ENCODE data around the gene MCF2L. TPM values are rescaled to one million over a fixed set of nuclear protein-coding genes. Genes with fewer than 3 reads are reported as not detected.

MCF2L gene
- total RNA-seq, 1 donor from 2014 or later, result 16.5 TPM

DNA sequence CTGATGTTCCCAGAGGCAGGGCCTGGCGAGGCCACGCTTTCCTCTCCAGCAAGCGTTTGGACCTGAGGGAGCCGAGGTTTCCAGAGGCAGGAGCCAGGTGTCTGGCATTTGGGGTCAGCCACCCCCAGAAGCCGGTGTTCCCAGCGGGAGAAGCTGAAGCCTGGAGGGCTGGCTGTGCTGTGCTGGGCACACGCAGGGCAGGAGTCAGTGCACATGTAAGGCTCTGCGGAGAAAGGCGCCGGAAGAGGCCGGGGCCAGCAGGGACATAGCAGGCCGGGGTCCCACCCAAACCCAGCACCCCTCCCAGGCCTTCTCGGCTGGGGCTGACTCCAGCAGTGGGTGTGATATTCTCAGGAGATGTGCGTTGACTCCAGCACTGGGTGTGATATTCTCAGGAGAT is 31.6 kb downstream of the MCF2L start:
- H3K27ac Mint-ChIP-seq (ENCODE audit: unreplicated experiment), result no peak overlapping the region
- H3K9me3 Mint-ChIP-seq (ENCODE audit: unreplicated experiment), result no peaks in the 10 kb centered on the region
- H3K4me1 Mint-ChIP-seq (ENCODE audit: unreplicated experiment), result peaks cover 6% of the 10 kb centered on the region
- peaks cover 31% of the 10 kb centered on the region for H3K27me3 Mint-ChIP-seq (ENCODE audit: unreplicated experiment)
- DNase-seq (ENCODE audit: low spot score), result no peak
- TF ChIP-seq, protein P1, sequence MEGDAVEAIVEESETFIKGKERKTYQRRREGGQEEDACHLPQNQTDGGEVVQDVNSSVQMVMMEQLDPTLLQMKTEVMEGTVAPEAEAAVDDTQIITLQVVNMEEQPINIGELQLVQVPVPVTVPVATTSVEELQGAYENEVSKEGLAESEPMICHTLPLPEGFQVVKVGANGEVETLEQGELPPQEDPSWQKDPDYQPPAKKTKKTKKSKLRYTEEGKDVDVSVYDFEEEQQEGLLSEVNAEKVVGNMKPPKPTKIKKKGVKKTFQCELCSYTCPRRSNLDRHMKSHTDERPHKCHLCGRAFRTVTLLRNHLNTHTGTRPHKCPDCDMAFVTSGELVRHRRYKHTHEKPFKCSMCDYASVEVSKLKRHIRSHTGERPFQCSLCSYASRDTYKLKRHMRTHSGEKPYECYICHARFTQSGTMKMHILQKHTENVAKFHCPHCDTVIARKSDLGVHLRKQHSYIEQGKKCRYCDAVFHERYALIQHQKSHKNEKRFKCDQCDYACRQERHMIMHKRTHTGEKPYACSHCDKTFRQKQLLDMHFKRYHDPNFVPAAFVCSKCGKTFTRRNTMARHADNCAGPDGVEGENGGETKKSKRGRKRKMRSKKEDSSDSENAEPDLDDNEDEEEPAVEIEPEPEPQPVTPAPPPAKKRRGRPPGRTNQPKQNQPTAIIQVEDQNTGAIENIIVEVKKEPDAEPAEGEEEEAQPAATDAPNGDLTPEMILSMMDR (IDR thresholded peaks at IDR 0.05; ENCODE audit: unreplicated experiment), result no peak
- H3K4me3 Mint-ChIP-seq (ENCODE audit: unreplicated experiment), result no peak overlapping the region
- H3K36me3 Mint-ChIP-seq (ENCODE audit: low read depth, unreplicated experiment), result peaks cover 2% of the 10 kb centered on the region

DNA sequence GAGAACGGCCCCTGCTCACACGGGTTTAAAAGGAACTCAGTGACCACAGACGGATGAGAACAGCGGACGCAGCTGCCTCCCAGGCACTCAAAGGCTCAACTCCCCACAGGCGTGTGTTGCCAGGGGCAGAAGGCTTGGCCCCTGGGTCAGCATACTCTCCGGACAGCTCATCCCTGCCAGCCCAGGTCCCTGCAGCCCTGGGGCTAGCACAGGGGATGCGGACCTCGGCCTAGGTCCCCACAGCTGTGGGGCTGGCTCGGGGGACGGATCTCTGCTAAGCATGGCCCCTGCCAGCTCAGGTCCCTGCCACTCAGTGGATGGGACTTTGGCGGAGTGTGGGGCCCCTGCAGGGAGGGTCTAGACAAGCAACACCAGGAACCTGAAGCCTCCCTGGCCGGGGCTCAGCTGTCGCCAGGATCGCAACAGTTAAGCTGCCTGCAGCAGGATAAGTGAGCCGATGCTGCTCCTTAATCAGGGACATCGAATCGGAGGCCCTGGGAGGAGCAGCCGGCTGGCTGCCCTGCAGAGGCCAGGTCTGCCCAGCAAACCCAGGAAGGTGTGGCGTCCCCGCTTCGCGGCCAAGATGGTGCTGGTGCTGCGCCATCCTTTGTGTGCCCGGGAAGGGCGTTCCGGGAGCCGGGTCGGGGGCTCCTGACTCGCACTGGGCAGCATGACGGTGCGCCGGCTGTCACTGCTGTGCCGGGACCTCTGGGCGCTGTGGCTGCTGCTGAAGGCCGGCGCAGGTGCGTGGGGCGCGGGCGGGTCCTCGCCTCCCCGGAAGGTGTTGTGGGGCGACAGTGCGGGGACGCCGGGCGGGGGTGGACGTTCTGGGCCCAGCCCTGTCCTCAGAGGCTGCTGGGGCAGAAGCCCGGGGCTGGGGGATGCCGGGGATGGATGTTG is 32.5 kb downstream of the MCF2L start:
- H3K4me1 Mint-ChIP-seq (ENCODE audit: unreplicated experiment), result peaks cover 6% of the 10 kb centered on the region
- no peaks in the 10 kb centered on the region for H3K9me3 Mint-ChIP-seq (ENCODE audit: unreplicated experiment)
- no peak overlapping the region for H3K27ac Mint-ChIP-seq (ENCODE audit: unreplicated experiment)
- H3K36me3 Mint-ChIP-seq (ENCODE audit: low read depth, unreplicated experiment), result peaks cover 4% of the 10 kb centered on the region
- peaks cover 29% of the 10 kb centered on the region for H3K27me3 Mint-ChIP-seq (ENCODE audit: unreplicated experiment)
- TF ChIP-seq, protein P1 (IDR thresholded peaks at IDR 0.05; ENCODE audit: unreplicated experiment), result no peak
- no peak for DNase-seq (ENCODE audit: low spot score)
- no peak overlapping the region for H3K4me3 Mint-ChIP-seq (ENCODE audit: unreplicated experiment)

DNA sequence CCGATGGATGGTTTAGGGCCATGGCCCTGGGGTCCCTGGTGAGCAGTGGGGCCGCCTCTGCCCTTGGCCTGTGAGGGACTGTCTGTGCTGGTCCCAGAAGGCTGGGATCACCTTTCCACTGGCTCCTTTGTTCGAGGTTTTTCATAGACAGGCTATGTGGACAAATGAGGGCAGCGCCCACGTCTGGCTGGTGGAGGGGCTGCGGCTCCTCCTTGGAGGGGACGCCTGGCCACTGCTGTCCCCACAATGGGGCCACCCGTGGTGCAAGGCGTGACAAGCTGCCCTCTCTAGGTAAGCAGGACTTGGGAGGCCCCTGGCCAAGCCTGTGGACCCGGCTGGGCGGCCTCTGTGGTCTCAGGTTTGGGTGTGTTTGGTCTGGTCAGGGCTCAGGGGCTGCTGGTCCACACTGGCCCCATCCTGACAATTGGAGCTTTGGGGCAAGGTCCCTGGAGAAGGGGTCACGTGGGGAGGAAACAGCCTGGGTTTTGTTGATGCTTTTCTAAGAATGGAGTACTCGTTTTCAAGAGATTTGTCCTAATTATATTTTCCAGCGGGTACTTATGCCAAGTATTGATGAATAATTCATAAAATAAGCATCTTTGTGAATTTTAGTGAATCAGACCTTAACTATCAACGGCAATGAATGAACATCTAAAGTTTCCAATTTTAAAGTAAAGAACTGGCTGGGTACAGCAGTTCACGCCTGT is 33.3 kb downstream of the MCF2L start:
- DNase-seq (ENCODE audit: low spot score), result peak; percentile 51
- Mint-ChIP-seq H3K4me3 (ENCODE audit: unreplicated experiment) (no peak overlapping the region), H3K36me3 (ENCODE audit: low read depth, unreplicated experiment) (peaks cover 4% of the 10 kb centered on the region), H3K27me3 (ENCODE audit: unreplicated experiment) (peaks cover 29% of the 10 kb centered on the region), H3K9me3 (ENCODE audit: unreplicated experiment) (no peaks in the 10 kb centered on the region), H3K4me1 (ENCODE audit: unreplicated experiment) (peaks cover 6% of the 10 kb centered on the region), H3K27ac (ENCODE audit: unreplicated experiment) (no peak overlapping the region)
- TF ChIP-seq, protein P1 (IDR thresholded peaks at IDR 0.05; ENCODE audit: unreplicated experiment), result peak; percentile 41

DNA sequence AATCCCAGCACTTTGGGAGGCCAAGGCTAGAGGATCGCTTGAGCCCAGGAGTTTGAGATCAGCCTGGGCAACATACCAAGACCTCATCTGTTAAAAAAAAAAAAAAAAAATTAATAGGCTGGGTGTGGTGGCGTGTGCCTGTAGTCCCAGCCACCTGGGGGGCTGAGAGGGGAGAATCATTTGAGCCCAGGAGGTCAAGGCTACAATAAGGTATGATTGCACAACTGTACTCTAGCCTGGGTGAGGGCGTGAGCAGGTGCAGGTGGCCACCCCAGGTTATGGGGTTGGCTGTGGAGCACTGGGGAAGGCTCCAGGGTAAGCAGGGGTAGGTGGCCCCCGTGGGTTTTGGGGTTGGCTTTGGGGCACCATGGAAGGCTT is 33.9 kb downstream of the MCF2L start:
- TF ChIP-seq, protein P1 (IDR thresholded peaks at IDR 0.05; ENCODE audit: unreplicated experiment), result no peak
- Mint-ChIP-seq H3K27ac (ENCODE audit: unreplicated experiment) (no peak overlapping the region), H3K9me3 (ENCODE audit: unreplicated experiment) (no peaks in the 10 kb centered on the region), H3K4me3 (ENCODE audit: unreplicated experiment) (no peak overlapping the region), H3K4me1 (ENCODE audit: unreplicated experiment) (peaks cover 4% of the 10 kb centered on the region), H3K27me3 (ENCODE audit: unreplicated experiment) (peaks cover 28% of the 10 kb centered on the region), H3K36me3 (ENCODE audit: low read depth, unreplicated experiment) (peaks cover 4% of the 10 kb centered on the region)
- no peak for DNase-seq (ENCODE audit: low spot score)

DNA sequence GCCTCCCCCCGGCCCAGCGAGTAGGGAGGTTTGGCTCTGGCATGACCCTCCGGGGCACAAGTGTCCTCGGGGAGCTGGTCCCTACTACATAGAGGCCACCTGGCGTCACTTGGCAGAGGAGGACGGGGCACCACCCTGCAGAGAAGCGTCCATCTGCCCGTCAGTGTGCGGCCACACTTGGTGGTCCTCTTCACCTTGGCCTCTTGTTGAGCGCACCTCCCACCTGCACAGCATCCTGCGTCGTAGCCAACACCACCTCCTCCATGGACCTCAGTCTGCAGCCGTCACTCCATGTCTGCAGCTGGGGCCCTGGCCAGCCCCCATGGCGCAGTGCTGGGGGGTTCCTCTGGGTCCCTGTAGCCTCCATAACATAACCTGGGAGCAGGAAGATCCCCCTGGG is 35.1 kb downstream of the MCF2L start:
- H3K36me3 Mint-ChIP-seq (ENCODE audit: low read depth, unreplicated experiment), result peaks cover 4% of the 10 kb centered on the region
- TF ChIP-seq, protein P1 (IDR thresholded peaks at IDR 0.05; ENCODE audit: unreplicated experiment), result no peak
- no peak overlapping the region for H3K27ac Mint-ChIP-seq (ENCODE audit: unreplicated experiment)
- H3K9me3 Mint-ChIP-seq (ENCODE audit: unreplicated experiment), result no peaks in the 10 kb centered on the region
- DNase-seq (ENCODE audit: low spot score), result no peak
- H3K4me1 Mint-ChIP-seq (ENCODE audit: unreplicated experiment), result peaks cover 5% of the 10 kb centered on the region
- H3K4me3 Mint-ChIP-seq (ENCODE audit: unreplicated experiment), result no peak overlapping the region
- peaks cover 24% of the 10 kb centered on the region for H3K27me3 Mint-ChIP-seq (ENCODE audit: unreplicated experiment)
